ENCODE measurements around the gene GRM7.

DNA sequence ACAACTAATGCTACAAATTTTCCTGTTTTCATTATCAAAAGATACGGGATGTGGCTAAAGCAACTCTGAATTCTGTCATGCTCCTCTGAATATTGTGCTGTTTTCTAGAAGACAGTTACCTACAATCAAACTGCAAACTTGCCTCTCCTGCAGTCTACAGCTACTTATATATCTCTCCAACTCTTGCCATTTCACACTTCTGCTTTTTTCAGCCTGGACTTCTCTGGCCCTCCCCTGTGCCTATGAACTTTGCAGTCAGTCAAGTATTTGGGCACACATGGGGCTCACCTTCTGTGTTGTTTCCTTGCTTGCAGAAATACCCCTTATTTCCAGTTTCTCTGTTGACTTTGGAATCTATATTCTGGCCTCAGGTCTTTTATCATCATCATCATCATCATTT is 575.6 kb downstream of the GRM7 start:
- TF ChIP-seq CTCF (IDR thresholded peaks at IDR 0.05) (no peak), POLR2A (IDR thresholded peaks at IDR 0.05) (no peak)

Measured in adrenal gland (tissue), 5 donors.